H1 (cell line): ENCODE measurements around the gene CCDC136. TPM values are rescaled to one million over a fixed set of nuclear protein-coding genes. Genes with fewer than 3 reads are reported as not detected.

Experiments used
- JUND ChIP-seq: IDR thresholded peaks from 2 replicates; pipeline ENCODE4 v1.6.1; 2011; ENCODE audit warnings: mild to moderate bottlenecking, improper control_type of control experiment, low read length
- polyA plus RNA-seq, 7 experiments: library from polyadenylated mRNA; depleted of rRNA in 3 of 7; stranded (reverse) in 5 of 7; unstranded in 2 of 7; fragments of >200 nt in 5 of 7; fragments of 200-250 nt in 2 of 7; gene quantifications; 1 replicate in 5 of 7; 2 replicates in 1 of 7; 4 replicates in 1 of 7; pipeline versions ENCODE4 v1.2.1 to v1.2.3, GENCODE V29; 2011 to 2013; ENCODE audit warnings: missing spikeins in 2 of 7, mixed read lengths in 2 of 7
- total RNA-seq: library from RNA; stranded (reverse); fragmentation: NEBNext Ultra II Directional; extraction: Animal tissue kit (Norgen Biotek cat#: 25700); gene quantifications from 2 replicates; pipeline ENCODE4 v1.2.1, GENCODE V29; 2021

The CCDC136 gene
- total and polyA plus RNA-seq, 2 of the 8 experiments (the other 6 are each of a cell fraction or from before 2014, with no cell fraction given): 35.6 to 47.7 TPM

GRCh38 chr7:128842674-128843641 is 51.2 kb downstream of the CCDC136 start (continued):
- no peak for TF ChIP-seq JUND
